K562 (cell line): ENCODE results near the gene MYCBPAP. TPM values are rescaled to one million over a fixed set of nuclear protein-coding genes. Genes with fewer than 3 reads are reported as not detected.
A peak's percentile ranks its signal among the peaks of the same experiment; 100 is the strongest.

Source experiments
- ATAC-seq: fragments of 200-7000 bp; cut with Tn5 transposase; 3 replicates; pipeline ENCODE4 v1.9.1; 2020; ENCODE audit warnings: moderate library complexity
- BruUV-seq: library from RNA; stranded (reverse); fragments of 400-500 nt; replicated peaks from 2 replicates; lab custom pipeline; 2021; lab: Mats Ljungman, UMichigan
- CTCF ChIA-PET: fragments of 300-600 bp; formaldehyde crosslinking; extraction: SDS; loops from one replicate; lab custom pipeline; 2021; ENCODE audit warnings: low intra/inter-chr PET ratio; lab: Yijun Ruan, JAX
- POLR2A ChIA-PET: fragments of 300-600, 350-650 bp; sonication (Branson Sonifier 250); formaldehyde crosslinking; extraction: SDS; loops from one replicate; lab custom pipeline; 2021; ENCODE audit warnings: antibody characterized with exemption, inconsistent platforms; lab: Yijun Ruan, JAX
- DNase-seq, 4 experiments: peaks; one replicate each; pipeline versions ENCODE4 v3.0.0 to v3.0.0-alpha.2; 2011 to 2018; ENCODE audit warnings: low spot score in 3 of 4, mixed read lengths in 3 of 4; ENCODE audit errors: extremely low read depth in 1 of 4
- FAIRE-seq: peaks from 2 replicates; lab custom pipeline; 2011; peaks lifted over from hg19 to GRCh38; lab: Jason Lieb, UNC
- H2AFZ ChIP-seq: 2 replicates; pipeline ENCODE4 v1.6.0; 2011; ENCODE audit warnings: low read depth, low read length, control low read depth, inconsistent platforms
- H3K27ac ChIP-seq: fragments of 200-600 bp; 3 replicates; pipeline ENCODE4 v1.8.0; 2011; ENCODE audit warnings: low read depth, mild to moderate bottlenecking, control low read depth, inconsistent platforms, low read length, moderate library complexity, mixed read lengths; ENCODE audit errors: extremely low read depth
- H3K27me3 ChIP-seq, 2 experiments: fragments of 300-600 bp in 1 of 2; 2 replicates in 1 of 2; 3 replicates in 1 of 2; pipeline versions ENCODE4 v1.6.0 to v1.8.0; 2011; ENCODE audit warnings: inconsistent platforms in 2 of 2, low read length in 2 of 2, mild to moderate bottlenecking in 1 of 2, mixed read lengths in 1 of 2, moderate library complexity in 1 of 2; ENCODE audit not compliant: control insufficient read depth in 2 of 2, insufficient read depth in 2 of 2
- H3K36me3 ChIP-seq: fragments of 300-600 bp; 3 replicates; pipeline ENCODE4 v1.8.0; 2011; ENCODE audit warnings: mild to moderate bottlenecking, low read length, inconsistent platforms; ENCODE audit not compliant: control insufficient read depth, insufficient read depth
- H3K4me1 ChIP-seq, 2 experiments: fragments of 200-600 bp in 1 of 2; replicated peaks in 1 of 2; 2 replicates in 1 of 2; 3 replicates in 1 of 2; pipeline versions ENCODE4 v1.5.1 to v1.8.0; 2011; ENCODE audit warnings: inconsistent platforms in 2 of 2, low read length in 2 of 2, mild to moderate bottlenecking in 1 of 2, mixed read lengths in 1 of 2, moderate library complexity in 1 of 2; ENCODE audit not compliant: control insufficient read depth in 2 of 2, insufficient read depth in 2 of 2
- H3K4me2 ChIP-seq: 2 replicates; pipeline ENCODE4 v1.6.1; 2011; ENCODE audit warnings: low read length, control low read depth, inconsistent platforms, mixed read lengths; ENCODE audit not compliant: insufficient read depth
- H3K4me3 ChIP-seq: fragments of 200-600 bp; sonication (generic), shearing (Covaris generic); 2 replicates; pipeline ENCODE4 v1.5.1; 2016; ENCODE audit warnings: control low read depth, inconsistent platforms
- H3K79me2 ChIP-seq: fragments of 200-600 bp; 3 replicates; pipeline ENCODE4 v1.8.0; 2011; ENCODE audit warnings: low read length, inconsistent platforms; ENCODE audit not compliant: control insufficient read depth, insufficient read depth
- H3K9ac ChIP-seq, 2 experiments: 2 replicates each; pipeline versions ENCODE4 v1.6.0 to v1.6.1; 2011; ENCODE audit warnings: low read depth in 2 of 2, low read length in 2 of 2, control low read depth in 1 of 2, inconsistent platforms in 1 of 2, mild to moderate bottlenecking in 1 of 2, mixed read lengths in 1 of 2; ENCODE audit not compliant: insufficient read depth in 1 of 2
- H3K9me1 ChIP-seq: one replicate; pipeline ENCODE4 v1.6.0; 2011; ENCODE audit warnings: inconsistent platforms, mild to moderate bottlenecking, low read length, moderate library complexity; ENCODE audit not compliant: control insufficient read depth, insufficient read depth
- H3K9me3 ChIP-seq: replicated peaks from 2 replicates; pipeline ENCODE4 v1.5.1; 2011; ENCODE audit warnings: low read depth, low read length, inconsistent platforms; ENCODE audit not compliant: control insufficient read depth, insufficient read depth
- H4K20me1 ChIP-seq: replicated peaks from 2 replicates; pipeline ENCODE4 v1.6.1; 2011; ENCODE audit warnings: low read length, inconsistent platforms, mixed read lengths; ENCODE audit not compliant: control insufficient read depth, insufficient read depth
- ASH1L ChIP-seq: fragments of 450-650 bp; IDR thresholded peaks from 2 replicates; pipeline ENCODE4 v1.6.1; 2018; ENCODE audit warnings: borderline replicate concordance, mild to moderate bottlenecking, low read depth; ENCODE audit not compliant: partially characterized antibody
- BDP1 ChIP-seq: IDR thresholded peaks from 3 replicates; pipeline ENCODE4 v1.6.1; 2011; ENCODE audit not compliant: insufficient read length, insufficient read depth
- GABPB2 ChIP-seq: fragments of 250-450 bp; sonication (Bioruptor Pico); conservative IDR thresholded peaks from 2 replicates; pipeline ENCODE4 v1.5.1; 2021; ENCODE audit warnings: mild to moderate bottlenecking
- MBD2 ChIP-seq: sonication (generic); IDR thresholded peaks from 2 replicates; pipeline ENCODE4 v1.6.1; 2016; ENCODE audit warnings: low read depth, borderline replicate concordance
- MYNN ChIP-seq, 2 experiments: sonication (generic); formaldehyde crosslinking in 1 of 2; IDR thresholded peaks; 2 replicates each; pipeline versions ENCODE4 v1.5.0 to v1.6.1; 2016 to 2020; ENCODE audit warnings: antibody characterized with exemption in 1 of 2, missing genetic modification reagents in 1 of 2
- NFATC3 ChIP-seq: fragments of 450-650 bp; IDR thresholded peaks from 2 replicates; pipeline ENCODE4 v1.6.1; 2017; ENCODE audit warnings: mild to moderate bottlenecking
- PML ChIP-seq: IDR thresholded peaks from 2 replicates; pipeline ENCODE4 v1.6.1; 2012; ENCODE audit warnings: low read length, inconsistent platforms
- POLR2H ChIP-seq: IDR thresholded peaks from 2 replicates; pipeline ENCODE4 v1.6.1; 2016; ENCODE audit warnings: missing genetic modification characterization, low read depth, mild to moderate bottlenecking, control low read depth, missing compliant biosample characterization, moderate library complexity
- PTRF ChIP-seq: fragments of 450-650 bp; IDR thresholded peaks from 2 replicates; pipeline ENCODE4 v1.6.1; 2016; ENCODE audit warnings: mild to moderate bottlenecking, missing genetic modification characterization, missing compliant biosample characterization
- SIRT6 ChIP-seq: IDR thresholded peaks from one replicate; pipeline ENCODE4 v1.6.1; 2012; ENCODE audit warnings: low read depth, mild to moderate bottlenecking, control low read depth, inconsistent platforms, low read length, moderate library complexity
- ZKSCAN3 ChIP-seq: fragments of 250-450 bp; sonication (Bioruptor Pico); IDR thresholded peaks from 2 replicates; pipeline ENCODE4 v1.4.0; 2020
- WGBS: fragments of 100-300 bp; shearing (Covaris generic); methylation state at CpG from one replicate; pipeline ENCODE4 v1.1.6; 2016; ENCODE audit warnings: low coverage, mixed read lengths; ENCODE audit not compliant: insufficient coverage; ENCODE audit errors: missing lambda C conversion rate; 5-methylcytosine and 5-hydroxymethylcytosine counted together
- in situ Hi-C: fragments of 300-500 bp; cut with MboI; formaldehyde crosslinking; loops from 4 replicates; pipeline ENCODE4 v1.15.0; 2018; ENCODE audit warnings: inconsistent platforms, mixed read lengths
- intact Hi-C: fragments of 100-400 bp; cut with micrococcal nuclease; formaldehyde crosslinking; loops from 2 replicates; pipeline ENCODE4 v1.14.2; 2022
- polyA plus RNA-seq, 8 experiments: library from polyadenylated mRNA; depleted of rRNA in 4 of 8; stranded (reverse) in 5 of 8; unstranded in 3 of 8; fragments of >200 nt; fragmentation: Nextera tagmentation in 2 of 8; fragmentation: Illumina TruSeq in 1 of 8; extraction: Ambion mirVana in 2 of 8; extraction: Trizol in 1 of 8; gene quantifications; 2 replicates each; pipeline versions ENCODE4 v1.2.1 to v1.2.3, GENCODE V29; 2011 to 2014; ENCODE audit warnings: inconsistent platforms in 1 of 8, missing spikeins in 1 of 8
- total RNA-seq, 7 experiments: library from RNA; depleted of rRNA in 6 of 7; stranded (reverse); fragments of >200 nt in 6 of 7; fragmentation: Illumina TruSeq in 2 of 7; extraction: Trizol in 2 of 7; gene quantifications; 2 replicates each; pipeline versions ENCODE4 v1.2.1 to v1.2.3, GENCODE V29; 2011 to 2021; ENCODE audit warnings: low replicate concordance in 1 of 7
- TF ChIP-seq, protein P1 (sequence below): IDR thresholded peaks from 2 replicates; pipeline ENCODE4 v1.6.1; 2014; ENCODE audit warnings: antibody characterized with exemption
- TF ChIP-seq, protein P2 (sequence below), 2 experiments: fragments of 450-650 bp in 1 of 2; IDR thresholded peaks; 2 replicates each; pipeline ENCODE4 v1.6.1; 2011 to 2017; ENCODE audit warnings: low read depth in 2 of 2, antibody characterized with exemption in 1 of 2, borderline replicate concordance in 1 of 2, low read length in 1 of 2, mild to moderate bottlenecking in 1 of 2, mixed read lengths in 1 of 2; ENCODE audit not compliant: control insufficient read depth in 1 of 2
- TF ChIP-seq, protein P3 (sequence below): fragments of 450-650 bp; IDR thresholded peaks from 2 replicates; pipeline ENCODE4 v1.6.1; 2016; ENCODE audit warnings: mild to moderate bottlenecking

The MYCBPAP gene
- total and polyA plus RNA-seq, 9 of the 15 experiments (the other 6 are each of a cell fraction or from before 2014, with no cell fraction given), result not detected

- TF ChIP-seq POLR2H (tag), result no peak
- TF ChIP-seq, protein P1, sequence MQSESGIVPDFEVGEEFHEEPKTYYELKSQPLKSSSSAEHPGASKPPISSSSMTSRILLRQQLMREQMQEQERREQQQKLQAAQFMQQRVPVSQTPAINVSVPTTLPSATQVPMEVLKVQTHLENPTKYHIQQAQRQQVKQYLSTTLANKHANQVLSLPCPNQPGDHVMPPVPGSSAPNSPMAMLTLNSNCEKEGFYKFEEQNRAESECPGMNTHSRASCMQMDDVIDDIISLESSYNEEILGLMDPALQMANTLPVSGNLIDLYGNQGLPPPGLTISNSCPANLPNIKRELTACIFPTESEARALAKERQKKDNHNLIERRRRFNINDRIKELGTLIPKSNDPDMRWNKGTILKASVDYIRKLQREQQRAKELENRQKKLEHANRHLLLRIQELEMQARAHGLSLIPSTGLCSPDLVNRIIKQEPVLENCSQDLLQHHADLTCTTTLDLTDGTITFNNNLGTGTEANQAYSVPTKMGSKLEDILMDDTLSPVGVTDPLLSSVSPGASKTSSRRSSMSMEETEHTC, result no peak
- TF ChIP-seq, protein P2, sequence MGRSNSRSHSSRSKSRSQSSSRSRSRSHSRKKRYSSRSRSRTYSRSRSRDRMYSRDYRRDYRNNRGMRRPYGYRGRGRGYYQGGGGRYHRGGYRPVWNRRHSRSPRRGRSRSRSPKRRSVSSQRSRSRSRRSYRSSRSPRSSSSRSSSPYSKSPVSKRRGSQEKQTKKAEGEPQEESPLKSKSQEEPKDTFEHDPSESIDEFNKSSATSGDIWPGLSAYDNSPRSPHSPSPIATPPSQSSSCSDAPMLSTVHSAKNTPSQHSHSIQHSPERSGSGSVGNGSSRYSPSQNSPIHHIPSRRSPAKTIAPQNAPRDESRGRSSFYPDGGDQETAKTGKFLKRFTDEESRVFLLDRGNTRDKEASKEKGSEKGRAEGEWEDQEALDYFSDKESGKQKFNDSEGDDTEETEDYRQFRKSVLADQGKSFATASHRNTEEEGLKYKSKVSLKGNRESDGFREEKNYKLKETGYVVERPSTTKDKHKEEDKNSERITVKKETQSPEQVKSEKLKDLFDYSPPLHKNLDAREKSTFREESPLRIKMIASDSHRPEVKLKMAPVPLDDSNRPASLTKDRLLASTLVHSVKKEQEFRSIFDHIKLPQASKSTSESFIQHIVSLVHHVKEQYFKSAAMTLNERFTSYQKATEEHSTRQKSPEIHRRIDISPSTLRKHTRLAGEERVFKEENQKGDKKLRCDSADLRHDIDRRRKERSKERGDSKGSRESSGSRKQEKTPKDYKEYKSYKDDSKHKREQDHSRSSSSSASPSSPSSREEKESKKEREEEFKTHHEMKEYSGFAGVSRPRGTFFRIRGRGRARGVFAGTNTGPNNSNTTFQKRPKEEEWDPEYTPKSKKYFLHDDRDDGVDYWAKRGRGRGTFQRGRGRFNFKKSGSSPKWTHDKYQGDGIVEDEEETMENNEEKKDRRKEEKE (IDR thresholded peaks at IDR 0.05; ENCODE audit: borderline replicate concordance in 1 of 2, control insufficient read depth in 1 of 2, low read depth in 2 of 2, low read length in 1 of 2), result no peak
Observed at GRCh38 chr17:50461550-50462132, 46.6 kb upstream of the MYCBPAP start (continued).

DNA sequence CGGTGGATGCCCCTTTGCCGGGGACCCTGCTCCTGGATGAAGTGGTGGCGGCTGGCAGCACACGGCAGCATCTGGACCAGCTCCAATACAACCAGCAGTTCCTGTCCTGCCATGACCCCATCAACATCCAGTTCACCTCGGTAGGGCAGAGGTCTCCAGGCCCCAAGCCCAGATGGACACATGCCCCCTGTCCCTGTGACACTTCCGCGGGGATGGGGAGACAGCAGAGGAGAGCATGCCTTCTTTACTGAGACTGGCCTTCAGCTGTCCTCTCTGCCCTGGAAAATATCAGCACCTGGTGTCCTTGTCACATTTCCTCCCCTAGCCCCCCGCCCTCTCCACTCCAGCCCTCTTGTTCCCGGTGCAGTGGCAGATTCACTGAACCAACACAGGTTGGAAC is 45.8 kb upstream of the MYCBPAP start:
- peaks cover 3 to 6% of the 10 kb centered on the region in 2 experiments; a peak in 2 of 5 replicates for H3K4me1 ChIP-seq
- TF ChIP-seq PTRF (tag), result no peak
- no peak for TF ChIP-seq MYNN (IDR thresholded peaks at IDR 0.05)
- TF ChIP-seq MYNN (CRISPR knock-in tag; IDR thresholded peaks at IDR 0.05), result no peak
- no peak for TF ChIP-seq MBD2
- TF ChIP-seq GABPB2, result no peak
- no peak for TF ChIP-seq PML
- TF ChIP-seq, protein P3, sequence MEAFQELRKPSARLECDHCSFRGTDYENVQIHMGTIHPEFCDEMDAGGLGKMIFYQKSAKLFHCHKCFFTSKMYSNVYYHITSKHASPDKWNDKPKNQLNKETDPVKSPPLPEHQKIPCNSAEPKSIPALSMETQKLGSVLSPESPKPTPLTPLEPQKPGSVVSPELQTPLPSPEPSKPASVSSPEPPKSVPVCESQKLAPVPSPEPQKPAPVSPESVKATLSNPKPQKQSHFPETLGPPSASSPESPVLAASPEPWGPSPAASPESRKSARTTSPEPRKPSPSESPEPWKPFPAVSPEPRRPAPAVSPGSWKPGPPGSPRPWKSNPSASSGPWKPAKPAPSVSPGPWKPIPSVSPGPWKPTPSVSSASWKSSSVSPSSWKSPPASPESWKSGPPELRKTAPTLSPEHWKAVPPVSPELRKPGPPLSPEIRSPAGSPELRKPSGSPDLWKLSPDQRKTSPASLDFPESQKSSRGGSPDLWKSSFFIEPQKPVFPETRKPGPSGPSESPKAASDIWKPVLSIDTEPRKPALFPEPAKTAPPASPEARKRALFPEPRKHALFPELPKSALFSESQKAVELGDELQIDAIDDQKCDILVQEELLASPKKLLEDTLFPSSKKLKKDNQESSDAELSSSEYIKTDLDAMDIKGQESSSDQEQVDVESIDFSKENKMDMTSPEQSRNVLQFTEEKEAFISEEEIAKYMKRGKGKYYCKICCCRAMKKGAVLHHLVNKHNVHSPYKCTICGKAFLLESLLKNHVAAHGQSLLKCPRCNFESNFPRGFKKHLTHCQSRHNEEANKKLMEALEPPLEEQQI, result no peak
- TF ChIP-seq ASH1L, result no peak
- TF ChIP-seq NFATC3, result no peak
- no peak for TF ChIP-seq ZKSCAN3 (CRISPR knock-in tag)
- no peak for TF ChIP-seq SIRT6
- TF ChIP-seq BDP1, result no peak

More for the DNA sequence above, 45.8 kb upstream of the MYCBPAP start:
- Histone ChIP-seq H3K4me2 (no peak overlapping the region), H3K4me3 (no peak overlapping the region), H3K9me3 (no peaks in the 10 kb centered on the region), H3K79me2 (no peaks in the 10 kb centered on the region), H3K36me3 (no peaks in the 10 kb centered on the region), H2AFZ (no peak overlapping the region), H4K20me1 (peaks cover 11% of the 10 kb centered on the region), H3K27ac (no peak overlapping the region), H3K9me1 (no peaks in the 10 kb centered on the region), H3K9ac (peak overlapping the region in 1 of 2 experiments; percentile 30; a peak in 1 of 4 replicates), H3K27me3 (peaks cover 2 to 64% of the 10 kb centered on the region in 2 experiments; a peak in 4 of 5 replicates)
- intact Hi-C loops, result no loop called here
- DNase-seq, result no peak
- FAIRE-seq, result no peak
- in situ Hi-C loops, result no loop called here
- no TSS peak for BruUV-seq
- no peak for ATAC-seq
- CTCF ChIA-PET, result no interaction called here
- WGBS, result 23% methylated on average over 9 of the region's 9 CpGs
- POLR2A ChIA-PET, result interaction anchor here (0.6 to 0.7 kb wide), 2 partner anchors 99 to 117 kb away, joined by 3 read pairs; partner anchors contain the start of gene XYLT2
